Stimulated activated naive CD8-positive, alpha-beta T cell treated with anti-CD3 and anti-CD28 coated beads, Interleukin-15, Interleukin-2, amounts not matched to agents 100 ng/mL and 50 ng/mL, for 24 hours (primary cell): Measurements from ENCODE around the gene NRG3.

ENCODE experiments used
- H3K27ac Mint-ChIP-seq: one replicate; pipeline ENCODE4 v1.8.0; 2021; ENCODE audit warnings: mild to moderate bottlenecking, mixed read lengths
- H3K27me3 Mint-ChIP-seq: one replicate; pipeline ENCODE4 v1.8.0; 2021; ENCODE audit warnings: mixed read lengths
- H3K36me3 Mint-ChIP-seq: one replicate; pipeline ENCODE4 v1.8.0; 2021; ENCODE audit warnings: low read depth, mixed read lengths
- H3K4me1 Mint-ChIP-seq: one replicate; pipeline ENCODE4 v1.8.0; 2021; ENCODE audit warnings: low read depth, mixed read lengths
- H3K4me3 Mint-ChIP-seq: one replicate; pipeline ENCODE4 v1.8.0; 2021; ENCODE audit warnings: mild to moderate bottlenecking, mixed read lengths
- H3K9me3 Mint-ChIP-seq: one replicate; pipeline ENCODE4 v1.8.0; 2021; ENCODE audit warnings: mixed read lengths

The NRG3 gene

GRCh38 chr10:82213784-82214183 is 338.8 kb downstream of the NRG3 start:
- H3K27ac Mint-ChIP-seq: no peak overlapping the region
- H3K36me3 Mint-ChIP-seq: no peaks in the 10 kb centered on the region
- H3K4me3 Mint-ChIP-seq: no peak overlapping the region
- H3K9me3 Mint-ChIP-seq: no peaks in the 10 kb centered on the region
- H3K27me3 Mint-ChIP-seq: no peaks in the 10 kb centered on the region
- H3K4me1 Mint-ChIP-seq: no peaks in the 10 kb centered on the region

GRCh38 chr10:82221056-82221455 is 346.1 kb downstream of the NRG3 start:
- peaks cover 4% of the 10 kb centered on the region for H3K9me3 Mint-ChIP-seq
- no peaks in the 10 kb centered on the region for H3K4me1 Mint-ChIP-seq
- no peak overlapping the region for H3K27ac Mint-ChIP-seq
- H3K36me3 Mint-ChIP-seq: no peaks in the 10 kb centered on the region
- no peak overlapping the region for H3K4me3 Mint-ChIP-seq
- no peaks in the 10 kb centered on the region for H3K27me3 Mint-ChIP-seq

GRCh38 chr10:82221601-82222149 is 346.7 kb downstream of the NRG3 start:
- Mint-ChIP-seq H3K4me1 (no peaks in the 10 kb centered on the region), H3K36me3 (no peaks in the 10 kb centered on the region), H3K4me3 (no peak overlapping the region), H3K27ac (no peak overlapping the region), H3K27me3 (no peaks in the 10 kb centered on the region), H3K9me3 (peaks cover 4% of the 10 kb centered on the region)

- Mint-ChIP-seq H3K27ac (no peak overlapping the region), H3K9me3 (peaks cover 18% of the 10 kb centered on the region), H3K4me1 (no peaks in the 10 kb centered on the region), H3K4me3 (no peak overlapping the region), H3K36me3 (no peaks in the 10 kb centered on the region), H3K27me3 (no peaks in the 10 kb centered on the region)
Measured at GRCh38 chr10:82228701-82229100, 353.7 kb downstream of the NRG3 start.

GRCh38 chr10:82234173-82234572 is 359.2 kb downstream of the NRG3 start:
- no peaks in the 10 kb centered on the region for H3K36me3 Mint-ChIP-seq
- peaks cover 17% of the 10 kb centered on the region for H3K9me3 Mint-ChIP-seq
- no peaks in the 10 kb centered on the region for H3K4me1 Mint-ChIP-seq
- H3K4me3 Mint-ChIP-seq: no peak overlapping the region
- no peak overlapping the region for H3K27ac Mint-ChIP-seq
- no peaks in the 10 kb centered on the region for H3K27me3 Mint-ChIP-seq

GRCh38 chr10:82236084-82236731 is 361.2 kb downstream of the NRG3 start:
- Mint-ChIP-seq H3K27ac (no peak overlapping the region), H3K4me3 (no peak overlapping the region), H3K4me1 (no peaks in the 10 kb centered on the region), H3K27me3 (no peaks in the 10 kb centered on the region), H3K36me3 (no peaks in the 10 kb centered on the region), H3K9me3 (peaks cover 10% of the 10 kb centered on the region)

GRCh38 chr10:82238291-82238690 is 363.3 kb downstream of the NRG3 start:
- Mint-ChIP-seq H3K27me3 (no peaks in the 10 kb centered on the region), H3K4me3 (no peak overlapping the region)

GRCh38 chr10:82240408-82240807 is 365.4 kb downstream of the NRG3 start:
- Mint-ChIP-seq H3K27me3 (no peaks in the 10 kb centered on the region), H3K4me3 (no peak overlapping the region), H3K9me3 (peaks cover 9% of the 10 kb centered on the region), H3K36me3 (no peaks in the 10 kb centered on the region), H3K27ac (no peak overlapping the region), H3K4me1 (no peaks in the 10 kb centered on the region)

More at GRCh38 chr10:82238291-82238690, 363.3 kb downstream of the NRG3 start:
- no peaks in the 10 kb centered on the region for H3K4me1 Mint-ChIP-seq
- no peaks in the 10 kb centered on the region for H3K36me3 Mint-ChIP-seq
- H3K9me3 Mint-ChIP-seq: peaks cover 6% of the 10 kb centered on the region
- H3K27ac Mint-ChIP-seq: no peak overlapping the region

- H3K36me3 Mint-ChIP-seq: no peaks in the 10 kb centered on the region
- H3K27me3 Mint-ChIP-seq: no peaks in the 10 kb centered on the region
- H3K4me1 Mint-ChIP-seq: no peaks in the 10 kb centered on the region
- no peak overlapping the region for H3K4me3 Mint-ChIP-seq
- peaks cover 9% of the 10 kb centered on the region for H3K9me3 Mint-ChIP-seq
- H3K27ac Mint-ChIP-seq: no peak overlapping the region
Measured at GRCh38 chr10:82242778-82243177, 367.8 kb downstream of the NRG3 start.

GRCh38 chr10:82245157-82245556 is 370.2 kb downstream of the NRG3 start:
- no peaks in the 10 kb centered on the region for H3K27me3 Mint-ChIP-seq
- H3K27ac Mint-ChIP-seq: no peak overlapping the region
- H3K4me1 Mint-ChIP-seq: no peaks in the 10 kb centered on the region
- H3K36me3 Mint-ChIP-seq: no peaks in the 10 kb centered on the region
- H3K4me3 Mint-ChIP-seq: no peak overlapping the region
- peaks cover 13% of the 10 kb centered on the region for H3K9me3 Mint-ChIP-seq

- Mint-ChIP-seq H3K27me3 (no peaks in the 10 kb centered on the region), H3K9me3 (peaks cover 13% of the 10 kb centered on the region), H3K36me3 (no peaks in the 10 kb centered on the region), H3K4me3 (no peak overlapping the region), H3K27ac (no peak overlapping the region), H3K4me1 (no peaks in the 10 kb centered on the region)
Measured at GRCh38 chr10:82245906-82246560, 371.0 kb downstream of the NRG3 start.

- no peak overlapping the region for H3K27ac Mint-ChIP-seq
Measured at GRCh38 chr10:82249141-82249540, 374.1 kb downstream of the NRG3 start.

GRCh38 chr10:82251222-82251906 is 376.4 kb downstream of the NRG3 start:
- Mint-ChIP-seq H3K4me1 (no peaks in the 10 kb centered on the region), H3K27ac (no peak overlapping the region), H3K36me3 (no peaks in the 10 kb centered on the region), H3K4me3 (no peak overlapping the region), H3K9me3 (peaks cover 15% of the 10 kb centered on the region), H3K27me3 (no peaks in the 10 kb centered on the region)

More at GRCh38 chr10:82249141-82249540, 374.1 kb downstream of the NRG3 start:
- H3K27me3 Mint-ChIP-seq: no peaks in the 10 kb centered on the region
- H3K9me3 Mint-ChIP-seq: peaks cover 13% of the 10 kb centered on the region
- no peak overlapping the region for H3K4me3 Mint-ChIP-seq
- H3K36me3 Mint-ChIP-seq: no peaks in the 10 kb centered on the region
- H3K4me1 Mint-ChIP-seq: no peaks in the 10 kb centered on the region

- H3K36me3 Mint-ChIP-seq: no peaks in the 10 kb centered on the region
- no peak overlapping the region for H3K27ac Mint-ChIP-seq
- no peaks in the 10 kb centered on the region for H3K4me1 Mint-ChIP-seq
- H3K4me3 Mint-ChIP-seq: no peak overlapping the region
- no peaks in the 10 kb centered on the region for H3K27me3 Mint-ChIP-seq
- H3K9me3 Mint-ChIP-seq: peaks cover 17% of the 10 kb centered on the region
Measured at GRCh38 chr10:82252081-82252480, 377.1 kb downstream of the NRG3 start.

- H3K4me1 Mint-ChIP-seq: no peaks in the 10 kb centered on the region
- peaks cover 16% of the 10 kb centered on the region for H3K9me3 Mint-ChIP-seq
- no peak overlapping the region for H3K4me3 Mint-ChIP-seq
- H3K27me3 Mint-ChIP-seq: no peaks in the 10 kb centered on the region
- H3K36me3 Mint-ChIP-seq: no peaks in the 10 kb centered on the region
- no peak overlapping the region for H3K27ac Mint-ChIP-seq
Measured at GRCh38 chr10:82254237-82254636, 379.2 kb downstream of the NRG3 start.
